IgD-negative memory B cell (primary cell): Measurements from ENCODE around the gene FOXD2. TPM values are rescaled to one million over a fixed set of nuclear protein-coding genes. Genes with fewer than 3 reads are reported as not detected.
A peak's percentile ranks its signal among the peaks of the same experiment; 100 is the strongest.

Experiments
- H3K27ac Mint-ChIP-seq, 3 donors: one replicate each; pipeline ENCODE4 v1.8.0; 2020 to 2022; ENCODE audit warnings: mild to moderate bottlenecking in 3 of 3, mixed read lengths in 3 of 3, moderate library complexity in 1 of 3
- H3K27me3 Mint-ChIP-seq: one replicate; pipeline ENCODE4 v1.8.0; 2021; ENCODE audit warnings: mixed read lengths
- H3K36me3 Mint-ChIP-seq: one replicate; pipeline ENCODE4 v1.8.0; 2020; ENCODE audit warnings: mild to moderate bottlenecking, mixed read lengths
- H3K4me1 Mint-ChIP-seq, 3 donors: one replicate each; pipeline ENCODE4 v1.8.0; 2020 to 2022; ENCODE audit warnings: mixed read lengths in 3 of 3, mild to moderate bottlenecking in 1 of 3
- H3K4me3 Mint-ChIP-seq, 4 donors: one replicate each; pipeline ENCODE4 v1.8.0; 2020 to 2022; ENCODE audit warnings: mild to moderate bottlenecking in 4 of 4, mixed read lengths in 4 of 4, moderate library complexity in 3 of 4
- H3K9me3 Mint-ChIP-seq, 3 donors: one replicate each; pipeline ENCODE4 v1.8.0; 2020 to 2021; ENCODE audit warnings: mixed read lengths in 3 of 3, mild to moderate bottlenecking in 1 of 3
- polyA plus RNA-seq: library from polyadenylated mRNA; unstranded; fragments of 300-500 nt; fragmentation: Illumina TruSeq; gene quantifications from one replicate; pipeline ENCODE4 v1.2.3, GENCODE V29; 2021

The FOXD2 gene
- polyA plus RNA-seq, 1 donor from 2014 or later = 0.04 TPM

- Mint-ChIP-seq H3K27me3 (peaks cover 15% of the 10 kb centered on the region), H3K27ac (no peak overlapping the region)
Measured at GRCh38 chr1:47409311-47410067, 28.4 kb upstream of the FOXD2 start.

GRCh38 chr1:47410068-47410455 lies 27.8 kb upstream of the FOXD2 start:
- no peak overlapping the region for H3K27ac Mint-ChIP-seq
- no peaks in the 10 kb centered on the region for H3K4me1 Mint-ChIP-seq
- H3K4me3 Mint-ChIP-seq = no peak overlapping the region
- H3K27me3 Mint-ChIP-seq = peaks cover 17% of the 10 kb centered on the region
- H3K9me3 Mint-ChIP-seq = no peaks in the 10 kb centered on the region
- H3K36me3 Mint-ChIP-seq = no peaks in the 10 kb centered on the region

More at GRCh38 chr1:47409311-47410067, 28.4 kb upstream of the FOXD2 start:
- no peaks in the 10 kb centered on the region for H3K36me3 Mint-ChIP-seq
- H3K9me3 Mint-ChIP-seq = no peaks in the 10 kb centered on the region
- no peak overlapping the region for H3K4me3 Mint-ChIP-seq
- H3K4me1 Mint-ChIP-seq = no peaks in the 10 kb centered on the region

- Mint-ChIP-seq H3K27me3 (peaks cover 16% of the 10 kb centered on the region), H3K27ac (no peak overlapping the region), H3K4me3 (no peak overlapping the region), H3K9me3 (no peaks in the 10 kb centered on the region), H3K4me1 (no peaks in the 10 kb centered on the region), H3K36me3 (no peaks in the 10 kb centered on the region)
Measured at GRCh38 chr1:47411436-47411835, 26.4 kb upstream of the FOXD2 start.

- Mint-ChIP-seq H3K4me3 (no peak overlapping the region), H3K27ac (no peak overlapping the region), H3K27me3 (peaks cover 21% of the 10 kb centered on the region), H3K9me3 (no peaks in the 10 kb centered on the region), H3K36me3 (no peaks in the 10 kb centered on the region), H3K4me1 (no peaks in the 10 kb centered on the region)
Measured at GRCh38 chr1:47412437-47412836, 25.4 kb upstream of the FOXD2 start.

GRCh38 chr1:47415728-47416318 lies 22.0 kb upstream of the FOXD2 start, which contains the start of gene FOXE3:
Gene FOXE3, plus strand, starts transcription at chr1:47416285. Its CDS starts 31 bp downstream, at chr1:47416316.
- peaks cover 37% of the 10 kb centered on the region for H3K27me3 Mint-ChIP-seq
- no peak within 1 kb of the TSS for H3K27ac Mint-ChIP-seq
- H3K9me3 Mint-ChIP-seq = no peaks in the 10 kb centered on the region
- H3K4me1 Mint-ChIP-seq = no peaks in the 10 kb centered on the region
- H3K4me3 Mint-ChIP-seq = peak within 1 kb of the TSS in 1 of 4 donors; percentile 78
- H3K36me3 Mint-ChIP-seq = no peaks in the 10 kb centered on the region

GRCh38 chr1:47416319-47417169 lies 21.3 kb upstream of the FOXD2 start:
- Mint-ChIP-seq H3K9me3 (no peaks in the 10 kb centered on the region), H3K36me3 (no peaks in the 10 kb centered on the region), H3K4me3 (no peak overlapping the region), H3K4me1 (no peaks in the 10 kb centered on the region), H3K27me3 (peaks cover 37% of the 10 kb centered on the region), H3K27ac (no peak overlapping the region)

GRCh38 chr1:47417170-47418044 lies 20.4 kb upstream of the FOXD2 start:
- H3K4me1 Mint-ChIP-seq = no peaks in the 10 kb centered on the region
- no peaks in the 10 kb centered on the region for H3K36me3 Mint-ChIP-seq
- peaks cover 37% of the 10 kb centered on the region for H3K27me3 Mint-ChIP-seq

GRCh38 chr1:47418122-47418521 lies 19.7 kb upstream of the FOXD2 start:
- no peaks in the 10 kb centered on the region for H3K4me1 Mint-ChIP-seq
- H3K4me3 Mint-ChIP-seq = peak overlapping the region in 2 of 4 donors; percentile 6 to 11
- H3K27me3 Mint-ChIP-seq = peaks cover 37% of the 10 kb centered on the region
- H3K27ac Mint-ChIP-seq = peak overlapping the region in 1 of 3 donors; percentile 22
- no peaks in the 10 kb centered on the region for H3K9me3 Mint-ChIP-seq
- no peaks in the 10 kb centered on the region for H3K36me3 Mint-ChIP-seq

More at GRCh38 chr1:47417170-47418044, 20.4 kb upstream of the FOXD2 start:
- Mint-ChIP-seq H3K4me3 (peak overlapping the region in 2 of 4 donors; percentile 74 to 85), H3K9me3 (no peaks in the 10 kb centered on the region), H3K27ac (peak overlapping the region in 1 of 3 donors; percentile 22)

- Mint-ChIP-seq H3K36me3 (no peaks in the 10 kb centered on the region), H3K27me3 (peaks cover 39% of the 10 kb centered on the region), H3K9me3 (no peaks in the 10 kb centered on the region), H3K27ac (no peak overlapping the region), H3K4me3 (no peak overlapping the region), H3K4me1 (no peaks in the 10 kb centered on the region)
Measured at GRCh38 chr1:47418681-47419325, 19.0 kb upstream of the FOXD2 start.

GRCh38 chr1:47420547-47420946 lies 17.3 kb upstream of the FOXD2 start:
- H3K4me1 Mint-ChIP-seq = no peaks in the 10 kb centered on the region
- no peaks in the 10 kb centered on the region for H3K9me3 Mint-ChIP-seq
- peaks cover 35% of the 10 kb centered on the region for H3K27me3 Mint-ChIP-seq

GRCh38 chr1:47423872-47424271 lies 14.0 kb upstream of the FOXD2 start:
- no peak overlapping the region for H3K27ac Mint-ChIP-seq
- H3K36me3 Mint-ChIP-seq = no peaks in the 10 kb centered on the region
- H3K27me3 Mint-ChIP-seq = peaks cover 16% of the 10 kb centered on the region
- no peaks in the 10 kb centered on the region for H3K9me3 Mint-ChIP-seq
- no peaks in the 10 kb centered on the region for H3K4me1 Mint-ChIP-seq
- no peak overlapping the region for H3K4me3 Mint-ChIP-seq

More at GRCh38 chr1:47420547-47420946, 17.3 kb upstream of the FOXD2 start:
- Mint-ChIP-seq H3K4me3 (no peak overlapping the region), H3K27ac (no peak overlapping the region), H3K36me3 (no peaks in the 10 kb centered on the region)

- peaks cover 13% of the 10 kb centered on the region for H3K27me3 Mint-ChIP-seq
- no peak overlapping the region for H3K4me3 Mint-ChIP-seq
- H3K9me3 Mint-ChIP-seq = no peaks in the 10 kb centered on the region
- no peak overlapping the region for H3K27ac Mint-ChIP-seq
- no peaks in the 10 kb centered on the region for H3K4me1 Mint-ChIP-seq
- H3K36me3 Mint-ChIP-seq = no peaks in the 10 kb centered on the region
Measured at GRCh38 chr1:47424336-47424982, 13.4 kb upstream of the FOXD2 start.

- H3K27me3 Mint-ChIP-seq = peaks cover 40% of the 10 kb centered on the region
- H3K9me3 Mint-ChIP-seq = no peaks in the 10 kb centered on the region
- peak overlapping the region in 2 of 4 donors; percentile 33 to 83 for H3K4me3 Mint-ChIP-seq
- H3K36me3 Mint-ChIP-seq = no peaks in the 10 kb centered on the region
- H3K27ac Mint-ChIP-seq = peak overlapping the region in 2 of 3 donors; percentile 62 to 67
- H3K4me1 Mint-ChIP-seq = peaks cover 17 to 28% (median 23%) of the 10 kb centered on the region in 3 donors
Measured at GRCh38 chr1:47431534-47431933, 6.3 kb upstream of the FOXD2 start.
